Cerebellar cortex (tissue), 1 donor: ENCODE data around the gene MALRD1.

Experiments
- DNase-seq: peaks from one replicate; pipeline ENCODE4 v3.0.0-alpha.2; 2015; ENCODE audit warnings: low spot score

Gene MALRD1

DNA sequence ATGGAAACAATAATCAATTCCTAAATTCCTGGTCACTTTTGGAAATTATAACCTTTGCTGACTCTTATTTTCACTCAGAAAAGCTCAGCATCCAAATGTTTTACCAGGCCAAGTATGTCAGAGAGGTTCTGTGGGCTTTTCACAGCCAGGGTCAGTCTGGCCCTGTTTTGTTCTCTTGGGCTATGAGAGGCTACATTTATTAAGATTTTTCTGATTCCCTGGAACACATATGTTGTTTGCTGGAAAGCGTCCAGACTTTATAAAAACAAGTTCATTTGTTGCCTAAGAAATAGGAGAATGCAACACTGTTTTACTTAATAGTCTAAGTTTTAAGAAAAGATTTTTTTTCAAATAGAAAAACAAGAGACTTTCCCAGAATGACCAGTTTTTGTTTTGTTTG, 529.2 kb downstream of the MALRD1 start:
- DNase-seq: no peak

DNA sequence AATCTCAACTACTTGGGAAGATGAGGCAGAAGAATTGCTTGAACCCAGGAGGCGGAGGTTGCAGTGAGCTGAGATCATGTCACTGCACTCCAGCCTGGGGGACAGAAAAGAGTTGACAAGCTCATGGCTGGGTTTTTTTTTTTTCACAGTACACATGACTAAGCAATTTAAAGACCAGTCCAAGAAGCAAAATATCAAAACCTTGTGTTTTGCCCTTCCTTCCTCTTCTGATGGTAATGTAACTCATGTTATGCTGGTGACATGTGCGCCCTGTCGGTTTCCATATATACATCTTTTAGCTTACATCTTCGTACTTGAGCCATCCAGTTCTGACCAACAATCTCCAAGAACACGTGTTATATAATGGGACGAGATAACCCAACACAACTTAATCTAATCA, 530.0 kb downstream of the MALRD1 start:
- DNase-seq: no peak

DNA sequence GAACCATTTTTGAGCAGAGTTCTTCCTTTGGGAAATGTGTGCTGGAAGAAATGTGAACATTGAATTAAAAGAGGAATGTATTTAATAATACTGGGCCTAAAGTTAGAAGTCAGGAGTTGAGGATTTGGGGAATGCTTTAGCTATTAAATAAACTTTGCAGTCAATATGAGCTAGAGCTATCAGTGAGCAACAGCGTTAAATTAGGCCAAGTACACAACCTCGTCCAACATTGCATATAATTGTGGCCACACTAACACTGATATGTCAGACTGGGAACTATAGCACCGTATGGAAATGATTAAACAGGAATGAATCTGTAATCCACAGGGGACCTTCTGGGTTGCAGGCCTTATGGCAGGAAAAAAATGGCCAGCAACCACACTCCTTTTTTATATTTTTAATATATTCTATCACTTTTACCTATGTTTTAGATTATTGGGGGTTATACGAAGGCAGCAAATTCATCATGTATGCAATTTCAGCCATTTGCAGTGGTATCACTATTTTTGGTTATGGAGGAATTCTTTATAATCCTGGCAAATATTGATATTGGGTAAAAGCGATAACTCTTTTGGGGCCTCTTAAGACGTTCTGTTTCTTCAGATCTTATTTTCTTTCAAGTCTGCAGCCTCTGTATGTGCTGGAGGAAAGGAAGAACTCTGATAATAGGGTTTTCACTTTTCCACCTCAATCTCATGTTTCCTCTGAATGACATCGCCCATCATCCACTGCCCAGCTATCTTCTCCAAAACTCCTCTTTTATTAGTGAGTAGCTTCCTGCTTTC, 531.4 kb downstream of the MALRD1 start:
- no peak for DNase-seq

DNA sequence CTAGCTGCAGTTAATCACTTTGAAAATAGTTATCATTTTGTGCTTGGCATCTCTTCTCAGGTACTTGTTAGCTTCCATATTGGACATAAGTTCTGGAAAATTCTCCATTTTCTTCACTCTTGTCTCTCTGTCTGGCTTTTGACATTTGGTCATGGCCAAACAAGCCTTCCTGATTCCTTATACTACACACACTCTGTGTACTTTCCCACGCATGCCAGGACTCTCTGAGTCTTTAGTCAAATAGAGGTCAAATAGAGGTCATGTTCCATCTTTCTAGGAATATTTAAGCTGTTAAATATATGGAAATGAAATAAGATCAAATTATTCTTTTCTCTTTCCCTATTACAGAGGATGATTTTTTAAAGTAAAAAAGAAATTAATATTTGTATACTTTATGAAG, 532.1 kb downstream of the MALRD1 start:
- no peak for DNase-seq

DNA sequence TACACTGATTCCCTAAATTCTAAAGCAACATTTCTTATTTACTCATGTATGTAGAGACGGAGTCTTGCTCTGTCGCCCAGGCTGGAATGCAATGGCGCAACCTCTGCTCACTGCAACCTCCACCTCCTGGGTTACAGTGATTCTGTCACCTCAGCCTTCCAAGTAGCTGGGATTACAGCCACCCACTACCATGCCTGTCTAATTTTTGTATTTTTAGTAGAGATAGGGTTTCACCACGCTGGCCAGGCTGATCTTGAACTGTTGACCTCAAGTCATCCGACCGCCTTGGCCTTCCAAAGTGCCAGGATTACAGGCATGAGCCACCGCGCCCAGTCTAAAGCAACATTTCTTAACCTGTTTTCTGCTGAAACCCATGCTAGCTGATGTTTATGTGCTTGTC, 540.0 kb downstream of the MALRD1 start:
- no peak for DNase-seq

DNA sequence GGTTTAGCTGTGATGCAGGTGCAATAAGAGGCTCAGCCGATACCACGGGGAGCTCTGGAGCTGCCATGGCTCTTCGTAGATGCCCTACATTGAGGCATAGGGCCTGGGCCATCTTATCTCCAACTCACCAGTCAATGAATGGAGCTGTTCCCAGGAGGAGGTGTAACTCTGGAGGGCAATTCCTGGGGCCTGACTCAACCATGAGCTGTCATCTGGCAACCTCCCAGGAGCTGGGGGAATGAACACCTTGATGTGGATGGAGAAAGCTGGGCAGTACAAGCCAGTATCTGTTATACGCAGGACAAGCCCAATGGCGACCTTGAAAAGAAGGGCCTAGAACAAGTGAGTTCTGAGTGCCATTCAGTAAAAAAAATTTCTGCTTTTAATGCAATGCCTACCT, 543.7 kb downstream of the MALRD1 start:
- DNase-seq: no peak

DNA sequence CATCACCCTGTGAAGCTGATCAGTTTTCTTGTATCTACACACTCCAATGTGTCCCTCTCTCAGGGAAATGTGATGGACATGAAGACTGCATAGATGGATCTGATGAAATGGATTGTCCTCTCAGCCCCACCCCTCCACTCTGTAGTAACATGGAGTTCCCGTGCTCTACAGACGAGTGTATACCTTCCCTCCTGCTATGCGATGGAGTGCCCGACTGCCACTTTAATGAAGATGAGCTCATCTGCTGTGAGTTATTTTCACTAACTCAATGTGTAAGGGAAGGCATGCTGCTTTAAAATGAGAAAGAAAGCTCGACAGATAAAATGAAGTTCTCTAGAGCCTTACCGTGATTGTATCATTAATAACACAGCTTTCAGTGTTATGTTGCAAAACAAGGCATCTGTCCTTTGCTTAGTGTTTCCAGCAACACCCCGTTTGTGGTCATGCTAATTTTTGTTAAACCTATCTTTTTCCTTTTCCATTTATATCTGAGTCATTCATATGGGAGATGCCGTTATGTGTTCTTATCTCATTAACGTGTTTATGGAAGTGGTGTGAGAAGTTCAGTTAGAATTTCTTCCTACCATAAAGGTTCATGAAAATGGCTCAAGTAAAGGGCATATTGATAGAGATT, 546.7 kb downstream of the MALRD1 start:
- no peak for DNase-seq

DNA sequence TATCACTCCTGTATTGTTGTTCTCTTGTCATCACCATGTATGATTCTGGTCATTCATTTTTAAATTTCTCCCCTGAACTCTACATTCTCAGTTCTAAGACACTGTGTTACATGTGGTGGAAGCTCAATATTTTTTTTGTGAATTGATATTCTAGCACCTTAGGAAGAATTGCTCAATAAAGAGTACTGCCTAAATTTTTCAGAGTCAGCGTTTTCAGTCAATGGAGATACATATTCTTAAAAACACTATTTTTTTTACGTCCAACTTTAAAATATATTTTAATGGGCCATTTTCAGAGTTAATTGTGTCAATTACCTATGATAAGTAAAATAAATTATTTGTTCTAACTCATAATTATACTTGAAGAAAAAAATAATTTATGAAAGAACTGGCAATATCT, 557.2 kb downstream of the MALRD1 start:
- DNase-seq: no peak

DNA sequence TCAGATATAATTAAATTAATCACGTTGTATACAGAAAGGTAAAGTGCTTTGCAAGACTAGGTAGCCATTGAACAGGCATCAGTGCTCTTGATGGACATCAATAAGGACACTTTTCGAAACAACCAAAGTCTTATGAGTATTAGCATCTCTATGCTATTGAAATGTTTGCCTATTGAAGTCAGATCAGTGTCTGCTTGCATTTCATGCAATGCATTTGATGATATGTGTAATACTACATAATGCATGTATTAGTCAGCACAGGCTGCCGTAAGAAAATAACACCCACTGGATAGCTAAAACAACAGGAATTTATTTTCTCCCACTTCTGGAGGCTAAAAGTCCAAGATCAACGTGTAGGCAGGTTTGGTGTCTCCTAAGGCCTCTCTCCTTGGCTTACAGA, 558.4 kb downstream of the MALRD1 start:
- no peak for DNase-seq

DNA sequence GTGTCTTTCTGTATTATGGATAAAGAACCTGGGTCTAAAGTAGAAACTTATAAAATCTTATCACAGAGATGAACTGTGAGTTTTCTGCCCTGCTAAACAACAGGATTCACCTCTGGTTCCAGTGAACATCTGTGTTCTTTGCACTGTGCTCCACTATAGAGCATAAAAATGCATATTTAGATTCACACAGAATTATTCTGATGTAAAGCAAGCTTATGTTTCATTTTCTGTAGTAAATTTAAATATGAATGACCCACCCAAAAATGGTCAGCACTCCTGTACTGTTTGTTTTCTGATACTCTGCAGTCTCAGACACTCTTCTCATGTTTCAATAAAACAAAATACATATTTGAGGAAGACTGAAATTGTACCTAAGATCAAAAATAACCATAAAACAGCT, 563.2 kb downstream of the MALRD1 start:
- DNase-seq: no peak

DNA sequence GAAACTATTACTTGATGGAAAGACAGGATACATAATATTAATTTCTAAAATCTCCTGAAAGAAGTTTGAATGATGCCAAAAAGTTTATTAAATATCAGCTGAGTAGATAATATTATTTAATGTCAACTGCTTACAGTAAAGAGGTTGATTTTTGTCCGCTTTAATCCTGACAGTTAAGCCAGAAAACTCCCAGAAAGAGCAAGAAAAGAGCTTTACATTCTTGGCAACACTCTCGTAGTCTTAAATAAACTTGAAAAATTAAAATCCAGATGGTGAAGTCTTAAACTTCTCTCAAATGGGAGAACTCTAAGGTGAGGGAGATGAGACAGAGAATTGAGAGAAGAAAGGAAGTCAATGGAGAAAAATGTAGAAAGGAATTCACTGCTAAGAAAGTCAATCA, 568.4 kb downstream of the MALRD1 start:
- DNase-seq: no peak

DNA sequence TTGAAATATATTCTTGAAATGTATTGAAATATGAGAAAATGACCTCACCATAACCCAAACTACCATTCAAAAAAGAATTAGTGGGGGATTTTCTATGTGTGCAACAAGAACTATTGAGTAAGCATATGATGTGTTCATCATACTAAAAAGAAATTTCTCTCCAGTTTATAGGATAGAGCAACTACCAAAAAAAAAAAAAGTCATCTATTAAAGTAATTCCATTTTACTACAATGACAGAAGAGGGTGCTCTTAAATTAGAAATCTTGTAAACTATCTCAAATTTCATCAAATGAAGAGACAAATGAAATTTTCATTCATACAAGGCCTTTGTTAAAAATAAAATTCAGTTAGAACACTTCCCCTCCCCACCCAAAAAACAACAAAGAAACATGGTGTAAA, 572.2 kb downstream of the MALRD1 start:
- no peak for DNase-seq

DNA sequence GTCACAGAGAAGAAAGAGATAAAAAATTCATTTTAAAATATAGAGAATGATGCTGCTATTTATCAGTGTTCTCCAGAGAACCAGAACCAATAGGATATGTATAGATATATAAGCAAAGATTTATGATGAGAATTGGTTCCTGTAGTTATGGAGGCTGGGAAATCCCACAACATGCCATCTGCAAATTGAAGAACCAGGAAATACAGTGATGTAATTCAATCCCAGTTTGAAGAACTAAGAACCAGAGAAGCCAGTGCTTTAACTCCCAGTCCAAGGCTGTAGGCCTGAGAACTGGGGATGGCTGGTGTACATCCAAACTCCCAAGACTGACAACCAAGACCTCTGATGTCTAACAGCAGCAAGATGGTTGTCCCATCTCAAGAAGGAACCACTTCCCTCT, 574.7 kb downstream of the MALRD1 start:
- DNase-seq: no peak

DNA sequence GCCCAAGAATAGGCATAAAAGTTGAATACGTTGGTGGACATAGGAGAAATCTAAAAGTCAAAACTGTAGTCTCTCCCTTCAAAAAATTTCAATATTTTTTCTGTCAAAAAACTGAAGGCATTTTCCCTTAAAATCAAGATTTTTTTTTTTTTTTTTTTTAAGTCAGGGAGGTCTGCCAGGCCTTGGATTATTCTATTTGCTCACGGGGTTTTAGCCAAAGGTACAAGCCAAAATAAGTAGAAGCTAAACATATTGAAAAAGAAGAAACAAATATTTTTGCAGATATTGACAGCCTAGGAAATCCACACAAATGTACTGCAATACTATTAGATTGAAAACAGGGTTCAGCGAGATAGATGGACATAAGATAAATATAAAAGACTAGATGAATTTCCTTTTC, 577.6 kb downstream of the MALRD1 start:
- no peak for DNase-seq

DNA sequence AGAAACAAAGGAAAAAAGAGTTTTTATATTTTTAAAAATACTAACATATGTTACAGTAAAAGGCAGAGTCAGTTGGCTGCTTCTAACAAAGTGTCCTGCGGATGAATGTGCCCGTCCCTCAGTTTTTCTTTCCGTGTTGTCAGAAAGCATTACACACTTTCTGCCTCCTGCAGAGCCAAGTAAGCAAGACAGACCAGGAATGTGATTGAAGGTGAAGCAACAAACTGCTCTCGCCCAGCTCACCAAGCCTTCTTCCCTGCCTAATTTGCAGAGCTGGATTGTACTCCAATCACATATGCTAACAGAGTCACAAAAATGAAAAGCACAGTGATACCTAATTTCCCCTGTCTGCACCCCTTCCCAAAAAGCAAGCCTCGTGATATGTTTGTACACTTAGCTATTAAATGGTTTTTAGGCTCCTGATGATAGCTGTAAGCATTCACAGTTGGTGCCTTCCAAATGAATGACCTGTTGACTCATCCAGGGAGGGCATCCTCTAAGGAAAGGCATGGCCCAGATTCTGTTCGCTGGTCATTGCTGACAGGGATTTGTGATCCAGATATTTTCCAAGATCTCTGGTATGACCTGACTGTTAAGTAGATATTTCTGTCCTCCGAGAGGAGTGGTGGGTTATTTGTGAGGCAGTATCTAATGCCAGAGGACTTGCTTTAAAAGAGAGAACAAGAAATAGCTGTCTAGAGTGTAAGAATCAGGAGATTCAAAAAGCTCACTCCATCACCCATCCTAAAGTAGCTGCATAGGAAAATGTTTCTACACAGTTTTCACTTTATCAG, 580.4 kb downstream of the MALRD1 start:
- DNase-seq: no peak

DNA sequence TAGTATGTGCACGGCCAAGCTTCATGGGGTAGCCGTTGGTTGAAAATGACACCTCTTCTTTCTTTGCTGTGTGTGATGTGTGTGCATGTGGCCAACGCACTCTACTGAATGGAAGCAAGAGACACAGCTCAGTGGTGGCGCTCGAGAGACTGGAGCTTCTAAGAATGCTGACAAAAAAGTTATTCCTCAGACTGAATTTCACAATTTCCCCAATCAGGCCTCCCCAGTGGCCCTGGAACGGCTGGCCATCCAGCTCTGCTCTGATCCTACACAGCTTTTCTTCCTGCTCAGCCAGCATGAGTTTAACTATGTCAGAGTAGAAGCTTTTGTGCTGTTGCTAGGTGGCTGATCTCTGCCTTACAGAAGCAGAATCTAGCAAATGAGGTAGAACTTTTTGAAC, 581.0 kb downstream of the MALRD1 start:
- peak; percentile 19 for DNase-seq

DNA sequence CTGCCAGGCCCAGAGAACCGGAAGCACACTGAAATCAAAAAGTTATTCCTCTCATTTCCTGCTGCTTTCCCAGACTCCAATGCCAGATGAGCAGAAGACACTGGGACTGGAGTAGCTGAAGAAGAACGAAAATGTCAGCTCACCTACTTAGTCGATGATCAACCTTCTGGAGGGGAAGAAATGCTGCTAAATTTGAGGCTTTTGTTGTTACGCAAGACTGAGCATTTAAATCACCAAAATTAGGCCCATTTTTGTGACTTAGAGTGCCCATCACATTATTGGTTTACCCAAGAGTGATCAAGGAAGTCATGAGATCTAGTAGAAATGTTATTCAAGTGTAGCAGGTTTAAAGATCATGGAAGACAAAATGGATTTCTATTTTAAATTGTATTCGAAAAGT, 585.6 kb downstream of the MALRD1 start:
- no peak for DNase-seq

DNA sequence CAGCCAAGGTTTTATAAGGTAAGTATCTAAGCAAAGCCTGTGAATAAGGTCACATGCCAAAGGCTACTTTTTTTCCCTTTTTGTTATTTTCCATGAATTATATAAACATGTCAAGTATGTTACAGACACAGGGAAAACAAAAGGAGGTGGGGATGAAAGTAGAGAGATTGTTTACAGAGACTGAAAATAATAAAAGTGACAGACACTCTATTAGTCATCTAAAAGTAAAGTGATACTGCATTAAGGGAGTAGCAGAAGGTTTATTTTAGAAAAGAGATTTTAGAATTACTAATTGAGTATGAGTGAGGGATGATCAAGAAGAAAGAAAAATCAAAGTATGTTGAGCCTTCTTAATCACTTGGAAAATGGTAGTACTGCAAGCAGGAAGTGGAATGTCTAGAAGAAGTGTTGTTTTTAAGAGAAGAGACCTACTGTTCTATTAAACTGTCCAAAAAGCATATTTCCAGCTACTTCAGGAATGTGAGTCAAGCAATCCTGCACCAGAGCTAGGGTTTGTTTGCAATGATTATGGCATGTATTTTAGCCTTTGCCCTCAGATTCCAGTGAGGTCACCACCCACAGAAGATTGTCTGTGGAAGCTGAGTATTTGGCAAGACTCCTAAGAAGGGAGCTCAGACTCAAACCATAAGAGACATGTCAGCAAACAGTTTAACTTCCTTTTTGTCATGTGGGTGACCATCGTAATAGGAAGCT, 589.7 kb downstream of the MALRD1 start:
- DNase-seq: no peak

DNA sequence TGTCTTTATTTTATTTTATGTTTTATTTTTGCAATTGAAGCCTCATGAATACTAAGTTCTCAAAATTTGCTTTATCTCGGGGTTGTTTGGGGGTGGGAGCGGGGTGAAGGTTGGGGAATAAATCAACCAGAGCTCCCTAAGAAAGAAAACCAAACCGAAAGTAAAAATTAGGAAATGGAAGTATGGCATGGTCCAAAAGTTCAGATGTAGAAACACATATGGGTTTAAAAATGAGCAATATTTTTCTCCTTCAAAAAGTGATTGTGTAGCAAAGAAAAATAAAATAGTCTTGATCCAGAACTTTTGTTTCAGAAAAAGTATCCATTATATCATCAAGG, 590.3 kb downstream of the MALRD1 start:
- no peak for DNase-seq

DNA sequence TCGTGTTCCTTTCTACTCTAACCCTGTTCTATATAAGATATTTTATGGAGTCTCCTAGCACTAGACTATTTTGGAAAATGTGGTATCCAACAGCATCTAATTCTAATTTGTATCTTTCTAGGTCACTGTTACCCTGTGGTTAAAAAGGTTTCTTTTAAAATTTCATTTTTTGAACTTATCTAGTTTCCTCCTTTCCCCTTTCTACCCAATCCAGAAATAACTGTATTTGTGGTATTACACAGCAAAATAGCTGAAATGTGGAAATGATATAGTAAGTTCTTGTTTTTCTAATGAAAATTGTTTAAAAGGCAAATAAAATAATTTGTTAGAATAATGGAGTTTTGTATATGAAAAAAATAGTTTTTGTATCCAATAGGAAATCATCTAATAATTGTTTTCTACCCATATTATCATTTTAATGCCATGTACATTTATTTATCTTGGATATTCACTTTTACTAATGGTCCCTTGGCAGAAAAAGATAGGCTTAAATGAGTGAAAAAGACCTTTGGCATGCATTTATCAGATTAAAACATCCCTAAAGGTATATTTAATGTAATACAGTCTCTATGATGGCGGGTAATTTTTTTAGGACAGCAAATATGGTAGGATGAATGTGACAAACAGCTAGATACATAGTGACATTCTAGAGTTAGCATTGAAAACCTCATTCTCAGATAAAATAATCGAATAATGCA, 592.1 kb downstream of the MALRD1 start:
- DNase-seq: no peak

DNA sequence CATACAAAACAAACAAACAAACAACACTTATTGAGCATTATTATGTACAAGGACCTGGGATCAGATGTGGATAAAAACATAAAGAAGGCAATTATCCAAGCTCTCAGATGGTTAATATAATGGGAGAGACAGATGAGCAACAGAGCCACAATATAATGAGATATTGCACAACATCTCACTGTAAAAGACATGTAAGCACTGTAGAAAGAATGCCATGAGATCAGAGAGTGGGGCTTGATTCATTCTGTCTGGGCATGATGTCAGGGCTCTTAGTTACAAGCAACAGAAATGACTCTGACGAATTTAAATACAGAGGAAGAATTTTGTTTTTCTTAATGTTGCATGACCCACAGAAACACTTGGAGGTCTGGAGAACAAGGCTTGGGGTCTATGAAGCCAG, 602.9 kb downstream of the MALRD1 start:
- no peak for DNase-seq

DNA sequence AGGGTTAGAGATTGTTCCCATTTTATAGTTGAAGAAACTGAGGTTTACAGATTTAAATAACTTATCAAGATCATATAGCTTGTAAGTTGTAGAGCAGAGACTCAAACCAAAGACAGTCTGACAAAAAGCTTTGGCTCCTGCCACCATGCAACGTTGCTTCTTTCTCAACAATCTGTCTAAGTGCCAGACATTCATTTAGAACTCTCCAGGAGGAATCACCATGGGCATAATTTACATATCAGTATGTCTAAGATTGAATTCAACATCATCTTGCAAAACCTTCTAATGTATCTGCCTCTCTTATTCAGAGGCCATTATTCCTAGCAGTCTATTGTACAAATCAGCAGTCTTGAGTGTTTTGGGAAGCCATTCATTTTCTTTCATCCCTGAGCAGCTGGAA, 604.1 kb downstream of the MALRD1 start:
- no peak for DNase-seq
